GM12878 (cell line): ENCODE measurements around the gene PCDHGA1. TPM values are rescaled to one million over a fixed set of nuclear protein-coding genes. Genes with fewer than 3 reads are reported as not detected.
A peak's percentile ranks its signal among the peaks of the same experiment; 100 is the strongest.

ENCODE experiments used
- ATAC-seq: fragments of 200-7000 bp; cut with Tn5 transposase; 3 replicates; pipeline ENCODE4 v1.9.1; 2020; ENCODE audit warnings: mild to moderate bottlenecking, moderate library complexity
- BruUV-seq: library from RNA; stranded (reverse); fragments of 400-500 nt; replicated peaks from 2 replicates; lab custom pipeline; 2021; lab: Mats Ljungman, UMichigan
- CTCF ChIA-PET: fragments of 300-600 bp; sonication (Branson Sonifier 250); formaldehyde crosslinking; extraction: SDS; loops from one replicate; lab custom pipeline; 2021; ENCODE audit warnings: inconsistent platforms; lab: Yijun Ruan, JAX
- POLR2A ChIA-PET: fragments of 350-600 bp; formaldehyde crosslinking; extraction: SDS; loops from one replicate; lab custom pipeline; 2021; ENCODE audit warnings: inconsistent platforms; lab: Charles Lee
- RAD21 ChIA-PET: fragments of 300-600 bp; sonication (Branson Sonifier 250); formaldehyde crosslinking; loops from one replicate; lab custom pipeline; 2023; ENCODE audit warnings: antibody characterized with exemption; ENCODE audit not compliant: unreplicated experiment; lab: Charles Lee
- SMC1A ChIA-PET: fragments of 300-600 bp; sonication (Branson Sonifier 250); formaldehyde crosslinking; loops from one replicate; lab custom pipeline; 2023; ENCODE audit not compliant: unreplicated experiment, uncharacterized antibody; lab: Charles Lee
- DNase-seq: peaks from one replicate; pipeline ENCODE4 v3.0.0-alpha.2; 2011; ENCODE audit warnings: low read depth, low spot score
- FAIRE-seq: peaks from 3 replicates; lab custom pipeline; 2011; peaks lifted over from hg19 to GRCh38; lab: Jason Lieb, UNC
- H2AFZ ChIP-seq: 2 replicates; pipeline ENCODE4 v1.6.0; 2011; ENCODE audit warnings: low read depth, low read length, control low read depth; ENCODE audit not compliant: control insufficient read depth
- H3K27ac ChIP-seq: 2 replicates; pipeline ENCODE4 v1.5.1; 2011; ENCODE audit warnings: control low read depth; ENCODE audit not compliant: control insufficient read depth, insufficient read depth
- H3K27me3 ChIP-seq, 2 experiments: replicated peaks in 1 of 2; 2 replicates each; pipeline versions ENCODE4 v1.6.0 to v1.6.1; 2011; ENCODE audit warnings: low read length in 1 of 2; ENCODE audit not compliant: control insufficient read depth in 2 of 2, insufficient read depth in 2 of 2
- H3K36me3 ChIP-seq, 2 experiments: 2 replicates each; pipeline ENCODE4 v1.5.1; 2011; ENCODE audit warnings: low read length in 1 of 2; ENCODE audit not compliant: control insufficient read depth in 2 of 2, insufficient read depth in 2 of 2
- H3K4me1 ChIP-seq: 2 replicates; pipeline ENCODE4 v1.6.1; 2011; ENCODE audit warnings: mild to moderate bottlenecking, low read length, moderate library complexity, mixed read lengths; ENCODE audit not compliant: control insufficient read depth, insufficient read depth
- H3K4me2 ChIP-seq: 2 replicates; pipeline ENCODE4 v1.6.0; 2011; ENCODE audit warnings: control low read depth; ENCODE audit not compliant: control insufficient read depth, insufficient read depth
- H3K4me3 ChIP-seq: fragments of 200-600 bp; sonication (generic); 2 replicates; pipeline ENCODE4 v1.5.1; 2016
- H3K79me2 ChIP-seq: 2 replicates; pipeline ENCODE4 v1.6.0; 2011; ENCODE audit warnings: low read length; ENCODE audit not compliant: control insufficient read depth, insufficient read depth
- H3K9ac ChIP-seq: 2 replicates; pipeline ENCODE4 v1.8.0; 2011; ENCODE audit warnings: low read length, control low read depth, mixed read lengths; ENCODE audit not compliant: control insufficient read depth, insufficient read depth
- H3K9me3 ChIP-seq: replicated peaks from 3 replicates; pipeline ENCODE4 v1.5.1; 2011; ENCODE audit warnings: mild to moderate bottlenecking, low read length; ENCODE audit not compliant: control insufficient read depth, insufficient read depth
- H4K20me1 ChIP-seq: 2 replicates; pipeline ENCODE4 v1.6.0; 2011; ENCODE audit not compliant: control insufficient read depth, insufficient read depth
- ASH2L ChIP-seq: fragments of 300-600, 200-600 bp; sonication (generic); IDR thresholded peaks from 2 replicates; pipeline ENCODE4 v1.6.1; 2017; ENCODE audit warnings: low read depth, mild to moderate bottlenecking, borderline replicate concordance
- CEBPB ChIP-seq, 2 experiments: fragments of 150-350 bp in 1 of 2; IDR thresholded peaks; 2 replicates each; pipeline ENCODE4 v1.6.1; 2012 to 2014; ENCODE audit warnings: low read depth in 2 of 2, low read length in 2 of 2, borderline replicate concordance in 1 of 2, inconsistent platforms in 1 of 2
- IRF4 ChIP-seq: IDR thresholded peaks from 2 replicates; pipeline ENCODE4 v1.6.1; 2011; ENCODE audit warnings: low read depth, low read length
- MEF2A ChIP-seq: IDR thresholded peaks from 2 replicates; pipeline ENCODE4 v1.6.1; 2011; ENCODE audit warnings: low read depth, mild to moderate bottlenecking, low read length, moderate library complexity; ENCODE audit not compliant: insufficient read depth
- NBN ChIP-seq: fragments of 450-650 bp; IDR thresholded peaks from 2 replicates; pipeline ENCODE4 v1.6.1; 2016
- NR2C1 ChIP-seq: fragments of 450-650 bp; IDR thresholded peaks from 2 replicates; pipeline ENCODE4 v1.6.1; 2017; ENCODE audit warnings: antibody characterized with exemption, mild to moderate bottlenecking, moderate library complexity
- PAX8 ChIP-seq: fragments of 450-650 bp; IDR thresholded peaks from 2 replicates; pipeline ENCODE4 v1.6.1; 2017; ENCODE audit warnings: mild to moderate bottlenecking, moderate library complexity
- WGBS: methylation state at CpG from one replicate; pipeline ENCODE4 v1.1.6; 2016; ENCODE audit warnings: low lambda C conversion rate; ENCODE audit not compliant: insufficient replicate concordance, insufficient coverage; ENCODE audit errors: missing lambda C conversion rate; 5-methylcytosine and 5-hydroxymethylcytosine counted together
- in situ Hi-C: fragments of 300-500 bp; cut with MboI; formaldehyde crosslinking; loops from 9 replicates; pipeline ENCODE4 v1.14.3; 2018; ENCODE audit warnings: mixed read lengths
- intact Hi-C: fragments of 100-400 bp; cut with micrococcal nuclease; formaldehyde crosslinking; loops from one replicate; pipeline ENCODE4 v1.14.2; 2022; ENCODE audit not compliant: unreplicated experiment
- polyA plus RNA-seq, 11 experiments: library from polyadenylated mRNA; depleted of rRNA in 4 of 11; unstranded in 6 of 11; stranded (reverse) in 5 of 11; fragments of >200 nt; fragmentation: Nextera tagmentation in 4 of 11; fragmentation: Illumina TruSeq in 1 of 11; extraction: Ambion mirVana in 4 of 11; extraction: Trizol in 1 of 11; gene quantifications; 1 replicate in 1 of 11; 2 replicates in 10 of 11; pipeline versions ENCODE4 v1.2.1 to v1.2.3, GENCODE V29; 2011 to 2016; ENCODE audit warnings: inconsistent platforms in 2 of 11, missing spikeins in 2 of 11, low read depth in 1 of 11
- total RNA-seq, 4 experiments: library from RNA; depleted of rRNA in 3 of 4; stranded (reverse); fragments of >200 nt in 3 of 4; fragmentation: Illumina TruSeq in 1 of 4; extraction: Trizol in 1 of 4; gene quantifications; 2 replicates each; pipeline versions ENCODE4 v1.2.1 to v1.2.3, GENCODE V29; 2013 to 2021
- TF ChIP-seq, protein P1 (sequence below), 3 experiments: IDR thresholded peaks in 2 of 3; conservative IDR thresholded peaks in 1 of 3; 2 replicates each; pipeline ENCODE4 v1.5.1; 2011; ENCODE audit warnings: low read depth in 3 of 3, low read length in 3 of 3, mild to moderate bottlenecking in 3 of 3, control low read depth in 2 of 3, moderate library complexity in 2 of 3, inconsistent platforms in 1 of 3, mixed read lengths in 1 of 3; ENCODE audit not compliant: control insufficient read depth in 2 of 3, insufficient read depth in 1 of 3; ENCODE audit errors: extremely low read depth in 1 of 3

The PCDHGA1 gene
- total and polyA plus RNA-seq, 10 of the 15 experiments (the other 5 are each of a cell fraction or from before 2014, with no cell fraction given) = 0.02 to 0.51 (median 0.19) TPM; not detected in 3

- no TSS peak for BruUV-seq
- no peak for ATAC-seq
- Histone ChIP-seq H2AFZ (no peak overlapping the region), H3K4me2 (no peak overlapping the region), H4K20me1 (no peaks in the 10 kb centered on the region), H3K9me3 (peaks cover 2% of the 10 kb centered on the region; the same call in 2 of the 3 replicates), H3K4me3 (0 out of 2 replicates have a peak overlapping the region, but pooled peaks have one; percentile 11), H3K9ac (no peak overlapping the region), H3K27ac (no peak overlapping the region), H3K4me1 (no peaks in the 10 kb centered on the region), H3K27me3 (no peaks in the 10 kb centered on the region), H3K79me2 (no peaks in the 10 kb centered on the region)
- DNase-seq = no peak
- in situ Hi-C loops = no loop called here
- CTCF ChIA-PET = interaction anchor here (1.1 kb wide), 1 partner anchor 220 kb away, joined by 5 read pairs; no protein-coding TSS in a partner anchor
- RAD21 ChIA-PET = interaction anchor here (1.1 kb wide), 1 partner anchor 220 kb away, joined by 3 read pairs; no protein-coding TSS in a partner anchor
- FAIRE-seq = no peak
- SMC1A ChIA-PET = interaction anchor here (1.1 kb wide), 1 partner anchor 16 kb away, joined by 3 read pairs; no protein-coding TSS in a partner anchor
- POLR2A ChIA-PET = interaction anchor here (0.6 kb wide), 1 partner anchor 443 kb away, joined by 4 read pairs; no protein-coding TSS in a partner anchor
- WGBS = 85% methylated on average over 31 of the region's 31 CpGs
- no peak for TF ChIP-seq PAX8
- no peak for TF ChIP-seq NR2C1
- TF ChIP-seq CEBPB (IDR thresholded peaks at IDR 0.05; ENCODE audit: borderline replicate concordance in 1 of 2, low read depth in 2 of 2, low read length in 2 of 2) = no peak
- TF ChIP-seq MEF2A = no peak
- no peak for TF ChIP-seq IRF4
- no peak for TF ChIP-seq ASH2L
- TF ChIP-seq, protein P1, sequence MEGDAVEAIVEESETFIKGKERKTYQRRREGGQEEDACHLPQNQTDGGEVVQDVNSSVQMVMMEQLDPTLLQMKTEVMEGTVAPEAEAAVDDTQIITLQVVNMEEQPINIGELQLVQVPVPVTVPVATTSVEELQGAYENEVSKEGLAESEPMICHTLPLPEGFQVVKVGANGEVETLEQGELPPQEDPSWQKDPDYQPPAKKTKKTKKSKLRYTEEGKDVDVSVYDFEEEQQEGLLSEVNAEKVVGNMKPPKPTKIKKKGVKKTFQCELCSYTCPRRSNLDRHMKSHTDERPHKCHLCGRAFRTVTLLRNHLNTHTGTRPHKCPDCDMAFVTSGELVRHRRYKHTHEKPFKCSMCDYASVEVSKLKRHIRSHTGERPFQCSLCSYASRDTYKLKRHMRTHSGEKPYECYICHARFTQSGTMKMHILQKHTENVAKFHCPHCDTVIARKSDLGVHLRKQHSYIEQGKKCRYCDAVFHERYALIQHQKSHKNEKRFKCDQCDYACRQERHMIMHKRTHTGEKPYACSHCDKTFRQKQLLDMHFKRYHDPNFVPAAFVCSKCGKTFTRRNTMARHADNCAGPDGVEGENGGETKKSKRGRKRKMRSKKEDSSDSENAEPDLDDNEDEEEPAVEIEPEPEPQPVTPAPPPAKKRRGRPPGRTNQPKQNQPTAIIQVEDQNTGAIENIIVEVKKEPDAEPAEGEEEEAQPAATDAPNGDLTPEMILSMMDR (IDR thresholded peaks at IDR 0.05 in 2 of 3, conservative IDR thresholded peaks at IDR 0.05 in 1 of 3; ENCODE audit: control insufficient read depth in 2 of 3, extremely low read depth in 1 of 3, insufficient read depth in 1 of 3, low read depth in 3 of 3, low read length in 3 of 3) = peak in 1 of 3 experiments; percentile 2; a peak in 1 of 6 replicates
- no peak for TF ChIP-seq NBN
- TF ChIP-seq, all 136 proteins: peak for 1
- intact Hi-C loops = no loop called here
- H3K36me3 ChIP-seq = no peaks in the 10 kb centered on the region
These were observed 13.7 kb downstream of the PCDHGA1 start for GRCh38 chr5:141343953-141344463.
